ENCODE results near the gene L2HGDH. TPM values are rescaled to one million over a fixed set of nuclear protein-coding genes. Genes with fewer than 3 reads are reported as not detected.
A peak's percentile ranks its signal among the peaks of the same experiment; 100 is the strongest.

Gene L2HGDH
- total RNA-seq, 1 experiment from 2014 or later = 4.3 TPM

GRCh38 chr14:50288146-50288545, 23.9 kb downstream of the L2HGDH start:
- no peak for DNase-seq (ENCODE audit: low read depth)

- DNase-seq (ENCODE audit: low read depth) = no peak
These were observed 26.2 kb downstream of the L2HGDH start for GRCh38 chr14:50285861-50286260.

GRCh38 chr14:50272498-50272897, 39.5 kb downstream of the L2HGDH start:
- DNase-seq (ENCODE audit: low read depth) = peak; percentile 3

- no peak for DNase-seq (ENCODE audit: low read depth)
These were observed 41.1 kb downstream of the L2HGDH start for GRCh38 chr14:50270932-50271331.

- DNase-seq (ENCODE audit: low read depth) = no peak
These were observed 47.0 kb downstream of the L2HGDH start for GRCh38 chr14:50265029-50265428.

GRCh38 chr14:50263321-50263720, 48.7 kb downstream of the L2HGDH start:
- DNase-seq (ENCODE audit: low read depth) = no peak

- no peak for DNase-seq (ENCODE audit: low read depth)
These were observed 49.2 kb downstream of the L2HGDH start for GRCh38 chr14:50262865-50263264.

- DNase-seq (ENCODE audit: low read depth) = peak; percentile 32
These were observed 51.5 kb downstream of the L2HGDH start for GRCh38 chr14:50260511-50260910.

- peak; percentile 3 for DNase-seq (ENCODE audit: low read depth)
These were observed 52.0 kb downstream of the L2HGDH start for GRCh38 chr14:50260072-50260471.

GRCh38 chr14:50257732-50258131, 54.3 kb downstream of the L2HGDH start:
- no peak for DNase-seq (ENCODE audit: low read depth)

GRCh38 chr14:50254248-50254647, 57.8 kb downstream of the L2HGDH start:
- DNase-seq (ENCODE audit: low read depth) = no peak

- no peak for DNase-seq (ENCODE audit: low read depth)
These were observed 62.8 kb downstream of the L2HGDH start for GRCh38 chr14:50249136-50249775.

GRCh38 chr14:50247245-50247644, 64.8 kb downstream of the L2HGDH start:
- no peak for DNase-seq (ENCODE audit: low read depth)

GRCh38 chr14:50242566-50243310, 69.3 kb downstream of the L2HGDH start:
- DNase-seq (ENCODE audit: low read depth) = peak; percentile 4

GRCh38 chr14:50242096-50242495, 69.9 kb downstream of the L2HGDH start:
- no peak for DNase-seq (ENCODE audit: low read depth)

- no peak for DNase-seq (ENCODE audit: low read depth)
These were observed 74.6 kb downstream of the L2HGDH start for GRCh38 chr14:50237427-50237826.

- no peak for DNase-seq (ENCODE audit: low read depth)
These were observed 78.1 kb downstream of the L2HGDH start for GRCh38 chr14:50233951-50234250.

GRCh38 chr14:50233166-50233950, 78.7 kb downstream of the L2HGDH start:
- DNase-seq (ENCODE audit: low read depth) = no peak

- DNase-seq (ENCODE audit: low read depth) = no peak
These were observed 79.8 kb downstream of the L2HGDH start for GRCh38 chr14:50232276-50232642.

- DNase-seq (ENCODE audit: low read depth) = peak; percentile 78
These were observed 80.4 kb downstream of the L2HGDH start, which contains the start of gene SOS2 for GRCh38 chr14:50231475-50232275. Gene SOS2, minus strand, starts transcription at chr14:50231578. Its CDS starts 295 bp downstream, at chr14:50231283.

- peak; percentile 52 for DNase-seq (ENCODE audit: low read depth)
These were observed 81.1 kb downstream of the L2HGDH start for GRCh38 chr14:50230701-50231474.
